Measurements from ENCODE around the gene MACROD1. TPM values are rescaled to one million over a fixed set of nuclear protein-coding genes. Genes with fewer than 3 reads are reported as not detected.

Gene MACROD1
- polyA plus RNA-seq, 1 donor (not counting 4 experiments of a cell fraction or from before 2014, with no cell fraction given) = 4.6 TPM

DNA sequence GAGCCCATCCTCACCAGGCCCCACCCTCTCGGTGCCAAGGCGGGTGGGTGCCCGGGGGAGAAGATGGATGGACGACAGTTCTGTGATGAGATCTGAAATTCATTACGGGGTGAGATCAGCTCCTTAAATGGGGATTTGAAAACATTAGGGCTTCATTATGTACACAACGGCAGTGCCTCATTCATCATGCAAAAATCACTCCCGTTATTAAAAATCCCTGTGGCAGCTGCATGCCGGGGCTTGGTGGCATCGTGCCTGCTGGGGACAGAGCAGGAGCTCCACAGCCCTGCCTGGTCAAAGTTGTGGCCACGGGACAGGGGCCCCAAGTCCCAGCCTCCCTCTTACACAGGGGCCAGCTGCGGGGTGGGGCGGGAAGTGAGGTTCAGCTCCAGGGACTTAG, 159.5 kb downstream of the MACROD1 start:
- H4K20me1 ChIP-seq (ENCODE audit: control insufficient read depth, extremely low read depth, insufficient read depth, low read length) = no peaks in the 10 kb centered on the region
- no peak overlapping the region for H3K4me2 ChIP-seq (ENCODE audit: control insufficient read depth, extremely low read depth, insufficient read depth, low read depth, low read length)
- H3K27ac ChIP-seq (ENCODE audit: control insufficient read depth, insufficient read depth, low read length) = no peak overlapping the region

DNA sequence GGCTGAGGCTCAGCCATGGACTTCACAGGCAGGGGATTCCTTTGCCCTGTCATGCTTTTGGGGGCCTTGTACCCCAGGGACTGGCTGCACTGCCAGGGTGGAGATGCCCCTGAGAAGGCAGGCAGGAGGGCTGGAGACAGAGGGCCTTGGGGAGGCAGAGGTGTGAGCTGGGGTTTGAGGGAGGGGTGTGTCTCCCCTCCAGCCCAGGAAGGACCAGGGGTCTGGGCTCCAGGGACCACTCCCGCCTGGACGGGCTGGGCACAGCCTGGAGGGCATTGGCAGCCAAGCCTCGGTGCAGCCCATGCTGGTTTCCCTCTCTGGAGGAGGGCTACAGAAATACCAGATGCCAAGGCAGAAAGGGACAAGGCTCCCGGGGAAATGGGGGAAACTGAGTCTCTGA, 160.2 kb downstream of the MACROD1 start:
- Histone ChIP-seq H3K4me2 (ENCODE audit: control insufficient read depth, extremely low read depth, insufficient read depth, low read depth, low read length) (no peak overlapping the region), H4K20me1 (ENCODE audit: control insufficient read depth, extremely low read depth, insufficient read depth, low read length) (no peaks in the 10 kb centered on the region), H3K36me3 (ENCODE audit: control insufficient read depth in 2 of 2, extremely low read depth in 1 of 2, insufficient read depth in 2 of 2, low read length in 2 of 2) (no peaks in the 10 kb centered on the region), H3K4me1 (ENCODE audit: control insufficient read depth, extremely low read depth, insufficient read depth, low read length) (peaks cover 11% of the 10 kb centered on the region), H3K4me3 (ENCODE audit: control insufficient read depth in 2 of 3, extremely low read depth in 1 of 3, insufficient read depth in 2 of 3, low read depth in 1 of 3, low read length in 3 of 3) (no peak overlapping the region), H3K9me1 (ENCODE audit: control insufficient read depth, extremely low read depth, insufficient read depth, low read length) (no peaks in the 10 kb centered on the region), H3K9ac (ENCODE audit: control insufficient read depth, extremely low read depth, insufficient read depth, low read length) (no peak overlapping the region), H2AFZ (ENCODE audit: control insufficient read depth, low read length) (no peak overlapping the region), H3K9me3 (ENCODE audit: control insufficient read depth, low read depth, low read length) (no peaks in the 10 kb centered on the region), H3K27me3 (ENCODE audit: control insufficient read depth, extremely low read depth, insufficient read depth, low read length) (peaks cover 30% of the 10 kb centered on the region), H3K79me2 (ENCODE audit: control insufficient read depth, insufficient read depth, low read length) (no peaks in the 10 kb centered on the region), H3K27ac (ENCODE audit: control insufficient read depth, insufficient read depth, low read length) (no peak overlapping the region)
- FAIRE-seq (no peak), DNase-seq (ENCODE audit: low read depth, low spot score) (no peak)
- TF ChIP-seq EZH2 (IDR thresholded peaks at IDR 0.05; ENCODE audit: low read length) = no peak
- TF ChIP-seq, protein P1, sequence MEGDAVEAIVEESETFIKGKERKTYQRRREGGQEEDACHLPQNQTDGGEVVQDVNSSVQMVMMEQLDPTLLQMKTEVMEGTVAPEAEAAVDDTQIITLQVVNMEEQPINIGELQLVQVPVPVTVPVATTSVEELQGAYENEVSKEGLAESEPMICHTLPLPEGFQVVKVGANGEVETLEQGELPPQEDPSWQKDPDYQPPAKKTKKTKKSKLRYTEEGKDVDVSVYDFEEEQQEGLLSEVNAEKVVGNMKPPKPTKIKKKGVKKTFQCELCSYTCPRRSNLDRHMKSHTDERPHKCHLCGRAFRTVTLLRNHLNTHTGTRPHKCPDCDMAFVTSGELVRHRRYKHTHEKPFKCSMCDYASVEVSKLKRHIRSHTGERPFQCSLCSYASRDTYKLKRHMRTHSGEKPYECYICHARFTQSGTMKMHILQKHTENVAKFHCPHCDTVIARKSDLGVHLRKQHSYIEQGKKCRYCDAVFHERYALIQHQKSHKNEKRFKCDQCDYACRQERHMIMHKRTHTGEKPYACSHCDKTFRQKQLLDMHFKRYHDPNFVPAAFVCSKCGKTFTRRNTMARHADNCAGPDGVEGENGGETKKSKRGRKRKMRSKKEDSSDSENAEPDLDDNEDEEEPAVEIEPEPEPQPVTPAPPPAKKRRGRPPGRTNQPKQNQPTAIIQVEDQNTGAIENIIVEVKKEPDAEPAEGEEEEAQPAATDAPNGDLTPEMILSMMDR (optimal IDR thresholded peaks at IDR 0.05 in 1 of 3, IDR thresholded peaks at IDR 0.05 in 1 of 3, conservative IDR thresholded peaks at IDR 0.05 in 1 of 3; ENCODE audit: extremely low read depth in 1 of 3, insufficient read depth in 2 of 3, low read length in 3 of 3) = no peak
- dilution Hi-C loops (cut with MboI; ENCODE audit: extremely low pct_ligation_motif_present, low sequenced_read_pairs) = loop anchor here (10.0 kb wide), 1 partner anchor 129 kb away; no protein-coding TSS in a partner anchor

More for the DNA sequence above, 159.5 kb downstream of the MACROD1 start:
- H3K9me3 ChIP-seq (ENCODE audit: control insufficient read depth, low read depth, low read length) = no peaks in the 10 kb centered on the region
- H3K9ac ChIP-seq (ENCODE audit: control insufficient read depth, extremely low read depth, insufficient read depth, low read length) = no peak overlapping the region
- no peak for FAIRE-seq
- no peak for DNase-seq (ENCODE audit: low read depth, low spot score)
- H3K4me1 ChIP-seq (ENCODE audit: control insufficient read depth, extremely low read depth, insufficient read depth, low read length) = peaks cover 11% of the 10 kb centered on the region
- H2AFZ ChIP-seq (ENCODE audit: control insufficient read depth, low read length) = no peak overlapping the region
- no peak for TF ChIP-seq EZH2 (IDR thresholded peaks at IDR 0.05; ENCODE audit: low read length)
- TF ChIP-seq, protein P1 (optimal IDR thresholded peaks at IDR 0.05 in 1 of 3, IDR thresholded peaks at IDR 0.05 in 1 of 3, conservative IDR thresholded peaks at IDR 0.05 in 1 of 3; ENCODE audit: extremely low read depth in 1 of 3, insufficient read depth in 2 of 3, low read length in 3 of 3) = no peak
- H3K79me2 ChIP-seq (ENCODE audit: control insufficient read depth, insufficient read depth, low read length) = no peaks in the 10 kb centered on the region
- H3K27me3 ChIP-seq (ENCODE audit: control insufficient read depth, extremely low read depth, insufficient read depth, low read length) = peaks cover 30% of the 10 kb centered on the region
- H3K4me3 ChIP-seq (ENCODE audit: control insufficient read depth in 2 of 3, extremely low read depth in 1 of 3, insufficient read depth in 2 of 3, low read depth in 1 of 3, low read length in 3 of 3) = no peak overlapping the region
- no peaks in the 10 kb centered on the region for H3K9me1 ChIP-seq (ENCODE audit: control insufficient read depth, extremely low read depth, insufficient read depth, low read length)
- dilution Hi-C loops (cut with MboI; ENCODE audit: extremely low pct_ligation_motif_present, low sequenced_read_pairs) = loop anchor here (10.0 kb wide), 1 partner anchor 128 kb away; no protein-coding TSS in a partner anchor
- H3K36me3 ChIP-seq (ENCODE audit: control insufficient read depth in 2 of 2, extremely low read depth in 1 of 2, insufficient read depth in 2 of 2, low read length in 2 of 2) = no peaks in the 10 kb centered on the region

Measured in keratinocyte (primary cell).